Prostate gland (tissue), 2 donors: ENCODE results near the gene MRPL44. TPM values are rescaled to one million over a fixed set of nuclear protein-coding genes. Genes with fewer than 3 reads are reported as not detected.

Experiments used
- DNase-seq: peaks from one replicate; pipeline ENCODE4 v3.0.0-alpha.2; 2019; ENCODE audit warnings: low spot score
- H3K27ac ChIP-seq, 2 donors: fragments of 200-600 bp; sonication (generic); 2 replicates each; pipeline ENCODE4 v1.5.1; 2017 to 2019
- H3K27me3 ChIP-seq: fragments of 200-600 bp; sonication (generic); replicated peaks from 2 replicates; pipeline ENCODE4 v1.5.1; 2019; ENCODE audit not compliant: insufficient read depth
- H3K36me3 ChIP-seq, 2 donors: fragments of 200-600 bp; sonication (generic); 1 replicate in 1 of 2; 2 replicates in 1 of 2; pipeline versions ENCODE4 v1.5.1 to v1.8.1; 2017 to 2019
- H3K4me1 ChIP-seq: fragments of 200-600 bp; sonication (generic); replicated peaks from 2 replicates; pipeline ENCODE4 v1.5.1; 2019
- H3K4me3 ChIP-seq, 2 donors: fragments of 200-600 bp; sonication (generic); 2 replicates each; pipeline ENCODE4 v1.5.1; 2017 to 2019
- H3K9me3 ChIP-seq: fragments of 200-600 bp; sonication (generic); 2 replicates; pipeline ENCODE4 v1.5.1; 2017
- CTCF ChIP-seq, 4 experiments: fragments of 200-600 bp in 2 of 4; fragments of 450-650 bp in 2 of 4; sonication (generic) in 2 of 4; IDR thresholded peaks; 1 replicate in 3 of 4; 2 replicates in 1 of 4; pipeline ENCODE4 v1.5.1; 2016 to 2019; ENCODE audit warnings: antibody characterized with exemption in 4 of 4, mild to moderate bottlenecking in 2 of 4, moderate library complexity in 2 of 4
- POLR2A ChIP-seq: fragments of 450-650 bp; IDR thresholded peaks from one replicate; pipeline ENCODE4 v1.6.1; 2016; ENCODE audit warnings: antibody characterized with exemption, mild to moderate bottlenecking
- POLR2AphosphoS5 ChIP-seq: sonication (generic); formaldehyde crosslinking; IDR thresholded peaks from one replicate; pipeline ENCODE4 v1.6.1; 2017; ENCODE audit warnings: antibody characterized with exemption
- WGBS: methylation state at CpG from one replicate; pipeline ENCODE4 v1.1.5; 2018; 5-methylcytosine and 5-hydroxymethylcytosine counted together
- intact Hi-C: fragments of 100-400 bp; cut with DNase I; formaldehyde crosslinking; loops from one replicate; pipeline ENCODE4 v1.14.2; 2022
- total RNA-seq, 2 donors: library from RNA; depleted of rRNA; stranded (reverse); fragments of >200 nt; gene quantifications; one replicate each; pipeline ENCODE4 v1.1.0, GENCODE V29; 2016

Gene MRPL44
- total RNA-seq, 2 donors from 2014 or later = 33.1 to 33.5 TPM

- Histone ChIP-seq H3K27me3 (no peaks in the 10 kb centered on the region), H3K27ac (peak overlapping the region; percentile 87 to 93), H3K9me3 (no peaks in the 10 kb centered on the region), H3K36me3 (no peaks in the 10 kb centered on the region), H3K4me3 (peak overlapping the region; percentile 93 to 99), H3K4me1 (peaks cover 8% of the 10 kb centered on the region)
- WGBS = 1% methylated on average over 46 of the region's 46 CpGs
- DNase-seq = peak; percentile 24
- intact Hi-C loops = no loop called here
- TF ChIP-seq POLR2A (no peak), CTCF (IDR thresholded peaks at IDR 0.05) (no peak), POLR2AphosphoS5 (no peak)
Measured at GRCh38 chr2:223944166-223944702, 13.0 kb upstream of the MRPL44 start.

- WGBS = under 1% methylated on average over 74 of the region's 87 CpGs
- H3K4me1 ChIP-seq = peaks cover 8% of the 10 kb centered on the region
- H3K9me3 ChIP-seq = no peaks in the 10 kb centered on the region
- TF ChIP-seq POLR2AphosphoS5 = peak; percentile 69
- peak; percentile 78 for TF ChIP-seq POLR2A
- peak in 1 of 4 experiments; percentile 3 for TF ChIP-seq CTCF (IDR thresholded peaks at IDR 0.05)
- H3K27ac ChIP-seq = peak within 1 kb of the TSS; percentile 87 to 93
- H3K36me3 ChIP-seq = no peaks in the 10 kb centered on the region
- H3K4me3 ChIP-seq = peak within 1 kb of the TSS; percentile 93 to 99
- no peaks in the 10 kb centered on the region for H3K27me3 ChIP-seq
- intact Hi-C loops = no loop called here
- DNase-seq = peak; percentile 79
Measured at GRCh38 chr2:223944703-223945531, 12.3 kb upstream of the MRPL44 start, which contains the start of gene WDFY1. WDFY1 (minus strand) TSS chr2:223945335; CDS start chr2:223945284, 51 bp downstream.

- TF ChIP-seq POLR2A = no peak
- no peak for TF ChIP-seq CTCF (IDR thresholded peaks at IDR 0.05)
- TF ChIP-seq POLR2AphosphoS5 = no peak
- Histone ChIP-seq H3K4me1 (peaks cover 8% of the 10 kb centered on the region), H3K9me3 (no peaks in the 10 kb centered on the region), H3K27ac (no peak overlapping the region), H3K27me3 (no peaks in the 10 kb centered on the region), H3K4me3 (no peak overlapping the region), H3K36me3 (no peaks in the 10 kb centered on the region)
- WGBS = 53% methylated on average over 4 of the region's 4 CpGs
- DNase-seq = no peak
- intact Hi-C loops = no loop called here
Measured at GRCh38 chr2:223945755-223946154, 11.5 kb upstream of the MRPL44 start.

GRCh38 chr2:223947711-223948205, 9.5 kb upstream of the MRPL44 start:
- intact Hi-C loops = no loop called here
- Histone ChIP-seq H3K27ac (peak overlapping the region; percentile 13 to 15), H3K4me1 (peaks cover 13% of the 10 kb centered on the region), H3K27me3 (no peaks in the 10 kb centered on the region), H3K9me3 (no peaks in the 10 kb centered on the region), H3K4me3 (no peak overlapping the region), H3K36me3 (no peaks in the 10 kb centered on the region)
- WGBS = 26% methylated on average over 5 of the region's 5 CpGs
- no peak for DNase-seq
- TF ChIP-seq CTCF (IDR thresholded peaks at IDR 0.05) (no peak), POLR2A (no peak), POLR2AphosphoS5 (peak; percentile 41)
